Measurements from ENCODE around the gene C1orf141. TPM values are rescaled to one million over a fixed set of nuclear protein-coding genes. Genes with fewer than 3 reads are reported as not detected.

C1orf141 gene
- total RNA-seq, 6 experiments from 2014 or later: not detected

DNA sequence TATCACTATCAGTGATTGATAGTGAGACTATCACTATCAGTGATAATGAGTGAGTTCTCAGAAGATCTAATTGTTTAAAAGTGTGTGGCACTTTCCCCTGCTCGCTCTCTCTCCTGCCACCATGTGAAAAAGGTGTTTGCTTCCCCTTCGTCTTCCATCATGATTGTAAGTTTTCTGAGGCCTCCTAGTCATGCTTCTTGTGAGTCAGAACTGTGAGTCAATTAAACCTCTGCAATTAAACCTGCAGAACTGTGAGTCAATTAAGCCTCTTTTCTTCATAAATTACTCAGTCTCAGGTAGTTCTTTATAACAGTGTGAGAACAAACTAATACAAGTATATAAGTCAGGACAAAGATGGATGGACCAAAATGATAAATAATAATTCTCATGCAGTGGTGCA, 24.5 kb upstream of the C1orf141 start:
- no peak overlapping the region for H3K27ac ChIP-seq
- H3K27me3 ChIP-seq: no peaks in the 10 kb centered on the region
- intact Hi-C loops (cut with DNase I): no loop called here
- no peaks in the 10 kb centered on the region for H3K36me3 ChIP-seq
- H3K9me3 ChIP-seq: no peaks in the 10 kb centered on the region
- DNase-seq (no peak), ATAC-seq (no peak)
- peaks cover 0 to 4% (median 0%) of the 10 kb centered on the region in 4 donors for H3K4me1 ChIP-seq
- no peak overlapping the region for H3K4me3 ChIP-seq
- 75% methylated on average over 2 of the region's 2 CpGs for WGBS (ENCODE audit: insufficient coverage, low coverage, low lambda C conversion rate, missing lambda C conversion rate)
- TF ChIP-seq, protein P1, sequence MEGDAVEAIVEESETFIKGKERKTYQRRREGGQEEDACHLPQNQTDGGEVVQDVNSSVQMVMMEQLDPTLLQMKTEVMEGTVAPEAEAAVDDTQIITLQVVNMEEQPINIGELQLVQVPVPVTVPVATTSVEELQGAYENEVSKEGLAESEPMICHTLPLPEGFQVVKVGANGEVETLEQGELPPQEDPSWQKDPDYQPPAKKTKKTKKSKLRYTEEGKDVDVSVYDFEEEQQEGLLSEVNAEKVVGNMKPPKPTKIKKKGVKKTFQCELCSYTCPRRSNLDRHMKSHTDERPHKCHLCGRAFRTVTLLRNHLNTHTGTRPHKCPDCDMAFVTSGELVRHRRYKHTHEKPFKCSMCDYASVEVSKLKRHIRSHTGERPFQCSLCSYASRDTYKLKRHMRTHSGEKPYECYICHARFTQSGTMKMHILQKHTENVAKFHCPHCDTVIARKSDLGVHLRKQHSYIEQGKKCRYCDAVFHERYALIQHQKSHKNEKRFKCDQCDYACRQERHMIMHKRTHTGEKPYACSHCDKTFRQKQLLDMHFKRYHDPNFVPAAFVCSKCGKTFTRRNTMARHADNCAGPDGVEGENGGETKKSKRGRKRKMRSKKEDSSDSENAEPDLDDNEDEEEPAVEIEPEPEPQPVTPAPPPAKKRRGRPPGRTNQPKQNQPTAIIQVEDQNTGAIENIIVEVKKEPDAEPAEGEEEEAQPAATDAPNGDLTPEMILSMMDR (IDR thresholded peaks at IDR 0.05): no peak
- no peak for TF ChIP-seq POLR2A (IDR thresholded peaks at IDR 0.05)

DNA sequence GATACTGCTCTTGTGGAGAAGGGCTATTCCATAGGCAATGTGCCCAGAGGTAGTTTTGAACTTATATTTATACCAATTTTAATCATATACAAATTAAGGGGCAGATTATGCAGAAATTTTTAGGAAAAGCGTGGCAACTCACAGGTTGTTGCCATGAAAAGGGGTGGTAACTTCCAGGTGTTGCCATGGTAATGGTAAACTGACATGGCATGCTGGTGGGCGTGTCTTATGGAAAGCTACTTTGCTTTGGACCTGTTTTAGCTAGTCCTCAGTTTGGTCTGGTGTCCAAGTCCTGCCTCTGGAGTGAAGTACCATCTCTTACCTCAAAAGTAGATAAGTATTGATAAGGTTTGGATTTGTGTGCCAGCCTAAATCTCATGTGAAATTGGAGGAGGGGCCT, 23.6 kb upstream of the C1orf141 start:
- no peak for ATAC-seq
- intact Hi-C loops (cut with DNase I): no loop called here
- 39% methylated on average over 2 of the region's 2 CpGs for WGBS (ENCODE audit: insufficient coverage, low coverage, low lambda C conversion rate, missing lambda C conversion rate)
- DNase-seq: no peak
- TF ChIP-seq, protein P1 (IDR thresholded peaks at IDR 0.05): no peak
- TF ChIP-seq POLR2A (IDR thresholded peaks at IDR 0.05): no peak
- H3K4me1 ChIP-seq: peaks cover 0 to under 1% (median 0%) of the 10 kb centered on the region in 4 donors
- no peak overlapping the region for H3K4me3 ChIP-seq
- H3K36me3 ChIP-seq: no peaks in the 10 kb centered on the region
- no peaks in the 10 kb centered on the region for H3K9me3 ChIP-seq
- no peaks in the 10 kb centered on the region for H3K27me3 ChIP-seq
- H3K27ac ChIP-seq: no peak overlapping the region

DNA sequence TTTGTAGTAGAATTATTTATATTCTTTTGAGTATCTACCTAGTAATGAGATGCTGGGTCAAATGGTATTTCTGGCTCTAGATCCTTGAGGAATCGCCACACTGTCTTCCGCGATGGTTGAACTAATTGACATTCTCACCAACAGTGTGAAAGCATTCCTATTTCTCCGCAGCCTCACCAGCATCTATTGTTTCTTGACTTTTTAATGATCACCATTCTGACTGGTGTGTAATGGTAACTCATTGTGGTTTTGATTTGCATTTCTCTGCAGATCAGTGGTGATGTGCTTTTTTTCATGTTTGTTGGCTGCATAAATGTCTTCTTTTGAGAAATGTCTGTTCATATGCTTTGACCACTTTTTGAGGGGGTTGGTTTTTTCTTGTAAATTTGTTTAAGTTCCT, 16.2 kb upstream of the C1orf141 start:
- ATAC-seq (no peak), DNase-seq (no peak)
- Histone ChIP-seq H3K27me3 (no peaks in the 10 kb centered on the region), H3K9me3 (no peaks in the 10 kb centered on the region), H3K4me1 (peaks cover 0 to 5% (median 0%) of the 10 kb centered on the region in 4 donors), H3K4me3 (no peak overlapping the region), H3K36me3 (no peaks in the 10 kb centered on the region), H3K27ac (no peak overlapping the region)
- no peak for TF ChIP-seq POLR2A (IDR thresholded peaks at IDR 0.05)
- TF ChIP-seq, protein P1 (IDR thresholded peaks at IDR 0.05): no peak
- 80% methylated on average over 4 of the region's 4 CpGs for WGBS (ENCODE audit: insufficient coverage, low coverage, low lambda C conversion rate, missing lambda C conversion rate)
- intact Hi-C loops (cut with DNase I): no loop called here

DNA sequence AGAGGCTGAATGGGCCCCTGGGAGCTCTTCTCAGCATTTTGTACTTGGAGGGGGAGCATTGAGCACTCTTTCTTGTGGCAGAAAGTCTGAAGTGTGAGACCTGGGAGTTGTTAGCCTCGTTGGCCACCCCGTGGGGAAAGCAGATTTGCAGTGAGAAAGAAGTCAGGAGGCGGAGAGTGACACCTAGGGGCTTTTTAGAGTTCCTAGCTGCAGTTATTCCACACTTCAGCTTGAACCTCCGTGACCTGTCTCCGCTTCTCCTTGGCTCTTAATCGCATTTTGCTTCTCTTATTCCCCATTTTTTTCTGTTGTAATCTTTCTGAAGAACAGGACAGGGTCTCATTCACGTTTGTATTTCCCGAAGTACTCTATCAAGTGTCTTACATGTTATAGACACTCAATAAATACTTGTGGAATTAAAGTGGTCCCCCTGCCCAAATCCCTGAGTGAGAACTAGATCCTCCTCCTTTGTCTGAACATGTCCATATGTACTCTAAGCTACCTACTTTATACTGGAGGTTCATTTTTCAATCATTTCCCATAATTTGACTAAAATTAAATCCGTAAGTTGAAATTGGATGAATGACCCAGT, 14.5 kb upstream of the C1orf141 start:
- Histone ChIP-seq H3K4me3 (no peak overlapping the region), H3K9me3 (no peaks in the 10 kb centered on the region), H3K36me3 (no peaks in the 10 kb centered on the region), H3K27me3 (no peaks in the 10 kb centered on the region), H3K4me1 (peaks cover 0 to 5% (median 0%) of the 10 kb centered on the region in 4 donors), H3K27ac (no peak overlapping the region)
- WGBS (ENCODE audit: insufficient coverage, low coverage, low lambda C conversion rate, missing lambda C conversion rate): 15% methylated on average over 9 of the region's 9 CpGs
- DNase-seq (peak in 2 of 3 donors; percentile 51 to 69), ATAC-seq (peak; percentile 98 to 100 (median 100))
- TF ChIP-seq, protein P1 (IDR thresholded peaks at IDR 0.05): peak; percentile 78 to 83 (median 80)
- TF ChIP-seq POLR2A (IDR thresholded peaks at IDR 0.05): no peak
- intact Hi-C loops (cut with DNase I): loop anchor here (10.0 kb wide), 2 partner anchors 154 to 374 kb away; no protein-coding TSS in a partner anchor

Measured in right lobe of liver (tissue), 6 donors.